ENCODE data around the gene DSC3. TPM values are rescaled to one million over a fixed set of nuclear protein-coding genes. Genes with fewer than 3 reads are reported as not detected.

DSC3 gene
- total RNA-seq, 1 experiment from 2014 or later: 14.6 TPM

GRCh38 chr18:30997223-30997622, 45.3 kb downstream of the DSC3 start:
- no peaks in the 10 kb centered on the region for H3K9me2 ChIP-seq (replicated peaks; ENCODE audit: low read length)
- H3K27me3 ChIP-seq (ENCODE audit: low read length): no peaks in the 10 kb centered on the region
- ChIA-PET CTCF (no interaction called here), POLR2A (ENCODE audit: unreplicated experiment) (no interaction called here)
- H3K79me2 ChIP-seq (ENCODE audit: low read length): no peaks in the 10 kb centered on the region
- no peaks in the 10 kb centered on the region for H4K20me1 ChIP-seq (ENCODE audit: low read length)
- H3K4me1 ChIP-seq (ENCODE audit: insufficient read depth, low read length): peaks cover 7% of the 10 kb centered on the region; the same call in 1 of the 2 replicates
- no TSS peak for BruUV-seq (replicated peaks)
- H3K27ac ChIP-seq (ENCODE audit: low read length): no peak overlapping the region
- H3K36me3 ChIP-seq (ENCODE audit: low read depth, low read length): no peaks in the 10 kb centered on the region
- ATAC-seq: no peak
- no peaks in the 10 kb centered on the region for H3F3A ChIP-seq (ENCODE audit: low read length, unreplicated experiment)
- no peak overlapping the region for H3K9ac ChIP-seq (ENCODE audit: low read length)
- intact Hi-C loops (cut with micrococcal nuclease): loop anchor here (5.0 kb wide), 1 partner anchor 425 kb away; no protein-coding TSS in a partner anchor
- TF ChIP-seq EZH2 (IDR thresholded peaks at IDR 0.05; ENCODE audit: low read length, unreplicated experiment): no peak
- no peak for TF ChIP-seq CTCF (conservative IDR thresholded peaks at IDR 0.05; ENCODE audit: low read depth, low read length)
- no peak for TF ChIP-seq EZH2phosphoT487 (IDR thresholded peaks at IDR 0.05; ENCODE audit: borderline replicate concordance, low read length)
- DNase-seq: no peak
- H3K4me2 ChIP-seq (ENCODE audit: low read length): no peak overlapping the region
- H2AFZ ChIP-seq (ENCODE audit: low read length): no peak overlapping the region
- no peaks in the 10 kb centered on the region for H3K9me3 ChIP-seq (ENCODE audit: low read length)
- no peak overlapping the region for H3K4me3 ChIP-seq (ENCODE audit: low read length)

GRCh38 chr18:30992231-30992630, 50.3 kb downstream of the DSC3 start:
- H3K9ac ChIP-seq (ENCODE audit: low read length): no peak overlapping the region
- H3K4me1 ChIP-seq (ENCODE audit: insufficient read depth, low read length): peaks cover 21% of the 10 kb centered on the region
- H3K79me2 ChIP-seq (ENCODE audit: low read length): no peaks in the 10 kb centered on the region
- no peaks in the 10 kb centered on the region for H3K36me3 ChIP-seq (ENCODE audit: low read depth, low read length)
- H3F3A ChIP-seq (ENCODE audit: low read length, unreplicated experiment): no peaks in the 10 kb centered on the region
- ATAC-seq (peak; percentile 41; the same call in 1 of the 2 replicates), DNase-seq (peak; percentile 78)
- no peaks in the 10 kb centered on the region for H3K9me2 ChIP-seq (replicated peaks; ENCODE audit: low read length)
- H3K9me3 ChIP-seq (ENCODE audit: low read length): no peaks in the 10 kb centered on the region
- no peak for TF ChIP-seq EZH2 (IDR thresholded peaks at IDR 0.05; ENCODE audit: low read length, unreplicated experiment)
- no peak for TF ChIP-seq CTCF (conservative IDR thresholded peaks at IDR 0.05; ENCODE audit: low read depth, low read length)
- TF ChIP-seq EZH2phosphoT487 (IDR thresholded peaks at IDR 0.05; ENCODE audit: borderline replicate concordance, low read length): no peak
- POLR2A ChIA-PET (ENCODE audit: unreplicated experiment): no interaction called here
- CTCF ChIA-PET: no interaction called here
- H2AFZ ChIP-seq (ENCODE audit: low read length): peak overlapping the region; percentile 43
- no peak overlapping the region for H3K4me2 ChIP-seq (ENCODE audit: low read length)
- H3K27me3 ChIP-seq (ENCODE audit: low read length): no peaks in the 10 kb centered on the region
- peak overlapping the region; percentile 28 for H3K27ac ChIP-seq (ENCODE audit: low read length)
- H3K4me3 ChIP-seq (ENCODE audit: low read length): no peak overlapping the region
- H4K20me1 ChIP-seq (ENCODE audit: low read length): no peaks in the 10 kb centered on the region
- no TSS peak for BruUV-seq (replicated peaks)
- intact Hi-C loops (cut with micrococcal nuclease): no loop called here

GRCh38 chr18:30991397-30991796, 51.1 kb downstream of the DSC3 start:
- no peaks in the 10 kb centered on the region for H3K79me2 ChIP-seq (ENCODE audit: low read length)
- no TSS peak for BruUV-seq (replicated peaks)
- intact Hi-C loops (cut with micrococcal nuclease): no loop called here
- no peak for ATAC-seq
- peaks cover 29% of the 10 kb centered on the region for H3K4me1 ChIP-seq (ENCODE audit: insufficient read depth, low read length)
- H3K4me2 ChIP-seq (ENCODE audit: low read length): no peak overlapping the region
- no peak for TF ChIP-seq EZH2phosphoT487 (IDR thresholded peaks at IDR 0.05; ENCODE audit: borderline replicate concordance, low read length)
- TF ChIP-seq EZH2 (IDR thresholded peaks at IDR 0.05; ENCODE audit: low read length, unreplicated experiment): no peak
- TF ChIP-seq CTCF (conservative IDR thresholded peaks at IDR 0.05; ENCODE audit: low read depth, low read length): no peak
- no peaks in the 10 kb centered on the region for H4K20me1 ChIP-seq (ENCODE audit: low read length)
- no peaks in the 10 kb centered on the region for H3F3A ChIP-seq (ENCODE audit: low read length, unreplicated experiment)
- no peaks in the 10 kb centered on the region for H3K9me3 ChIP-seq (ENCODE audit: low read length)
- H3K27me3 ChIP-seq (ENCODE audit: low read length): no peaks in the 10 kb centered on the region
- DNase-seq: no peak
- POLR2A ChIA-PET (ENCODE audit: unreplicated experiment): interaction anchor here (0.7 kb wide), 1 partner anchor 56 kb away, joined by 3 read pairs; no protein-coding TSS in a partner anchor
- no peaks in the 10 kb centered on the region for H3K9me2 ChIP-seq (replicated peaks; ENCODE audit: low read length)
- no peak overlapping the region for H2AFZ ChIP-seq (ENCODE audit: low read length)
- no peaks in the 10 kb centered on the region for H3K36me3 ChIP-seq (ENCODE audit: low read depth, low read length)
- CTCF ChIA-PET: no interaction called here
- no peak overlapping the region for H3K9ac ChIP-seq (ENCODE audit: low read length)
- H3K27ac ChIP-seq (ENCODE audit: low read length): no peak overlapping the region
- H3K4me3 ChIP-seq (ENCODE audit: low read length): no peak overlapping the region
